ENCODE results near the gene CCDC50. TPM values are rescaled to one million over a fixed set of nuclear protein-coding genes. Genes with fewer than 3 reads are reported as not detected.

Gene CCDC50
- total RNA-seq, 4 donors from 2014 or later: 93.3 to 182 (median 125) TPM

DNA sequence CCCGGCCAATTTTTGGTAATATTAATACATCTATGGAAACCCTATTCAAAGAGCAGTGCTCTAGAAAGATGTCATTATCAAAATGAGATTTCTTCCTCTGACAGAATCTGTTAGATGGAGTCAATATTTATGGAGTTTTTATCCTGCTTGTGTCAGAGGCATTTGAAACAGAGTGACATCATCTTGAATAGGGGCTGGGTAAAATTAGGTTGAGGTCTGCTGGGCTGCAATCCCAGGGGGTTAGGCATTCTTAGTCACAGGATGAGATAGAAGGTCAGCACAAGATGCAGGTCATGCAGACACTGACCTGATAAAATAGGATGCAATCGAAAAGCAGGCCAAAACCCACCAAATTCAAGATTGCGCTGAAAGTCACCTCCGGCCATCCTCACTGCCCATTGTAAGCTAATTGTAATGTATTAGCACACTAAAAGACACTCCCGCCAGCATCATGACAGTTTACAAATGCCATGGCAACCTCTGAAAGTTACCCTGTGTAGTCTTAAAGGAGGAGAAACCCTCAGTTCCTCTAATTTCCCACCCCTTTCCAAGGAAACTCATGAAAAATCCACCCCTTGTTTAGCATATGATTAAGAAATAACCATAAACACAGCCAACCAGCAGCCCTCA lies 27.3 kb upstream of the CCDC50 start:
- TF ChIP-seq CTCF (IDR thresholded peaks at IDR 0.05): no peak

DNA sequence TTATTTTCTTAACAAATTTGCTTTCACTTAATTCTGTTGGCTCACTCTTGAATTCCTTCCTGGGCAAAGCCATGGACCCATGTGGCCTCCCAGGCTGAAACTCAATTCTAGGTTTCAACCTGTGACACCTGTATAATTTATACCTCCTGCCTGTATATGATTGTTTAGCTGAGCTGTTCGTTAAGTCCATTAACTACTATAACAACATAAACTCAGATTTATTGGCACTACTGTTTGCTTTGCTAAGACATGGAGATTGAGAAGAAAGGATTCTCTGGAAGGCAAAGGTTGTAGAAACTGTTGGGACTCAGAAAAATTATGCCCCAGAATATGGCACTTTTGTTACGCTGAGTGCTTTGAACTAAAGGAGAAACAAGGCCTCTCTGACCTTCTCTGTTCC lies 26.7 kb upstream of the CCDC50 start:
- TF ChIP-seq CTCF (IDR thresholded peaks at IDR 0.05): no peak
- ATAC-seq (ENCODE audit: low FRiP score): no peak
- DNase-seq (ENCODE audit: low spot score): no peak

More for the DNA sequence above, 27.3 kb upstream of the CCDC50 start:
- no peak for ATAC-seq (ENCODE audit: low FRiP score)
- DNase-seq (ENCODE audit: low spot score): no peak

GRCh38 chr3:191303596-191303995 lies 25.6 kb upstream of the CCDC50 start:
- no peak for TF ChIP-seq CTCF (IDR thresholded peaks at IDR 0.05)
- no peak for ATAC-seq (ENCODE audit: low FRiP score)
- DNase-seq (ENCODE audit: low spot score): no peak

DNA sequence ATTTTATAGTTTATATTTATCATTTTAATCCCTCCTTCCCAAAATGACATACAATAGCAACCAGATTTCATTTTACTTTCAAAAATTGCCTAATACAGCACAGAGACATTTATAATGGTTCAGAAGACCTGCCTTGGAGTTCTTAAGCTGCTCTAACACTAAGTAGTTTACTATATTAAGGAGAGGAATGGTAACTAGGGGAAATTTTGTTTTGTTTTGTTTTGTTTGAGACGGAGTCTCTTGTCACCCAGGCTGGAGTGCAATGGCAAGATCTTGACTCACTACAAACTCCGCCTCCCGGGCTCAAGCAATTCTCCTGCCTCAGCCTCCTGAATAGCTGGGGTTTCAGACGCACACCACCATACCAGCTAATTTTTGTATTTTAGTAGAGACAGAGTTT lies 22.8 kb upstream of the CCDC50 start:
- ATAC-seq (ENCODE audit: low FRiP score) (no peak), DNase-seq (ENCODE audit: low spot score) (no peak)
- no peak for TF ChIP-seq CTCF (IDR thresholded peaks at IDR 0.05)

- DNase-seq (ENCODE audit: low spot score): no peak
- TF ChIP-seq CTCF (IDR thresholded peaks at IDR 0.05): no peak
- ATAC-seq (ENCODE audit: low FRiP score): no peak
These were observed 21.9 kb upstream of the CCDC50 start for GRCh38 chr3:191307341-191307740.

DNA sequence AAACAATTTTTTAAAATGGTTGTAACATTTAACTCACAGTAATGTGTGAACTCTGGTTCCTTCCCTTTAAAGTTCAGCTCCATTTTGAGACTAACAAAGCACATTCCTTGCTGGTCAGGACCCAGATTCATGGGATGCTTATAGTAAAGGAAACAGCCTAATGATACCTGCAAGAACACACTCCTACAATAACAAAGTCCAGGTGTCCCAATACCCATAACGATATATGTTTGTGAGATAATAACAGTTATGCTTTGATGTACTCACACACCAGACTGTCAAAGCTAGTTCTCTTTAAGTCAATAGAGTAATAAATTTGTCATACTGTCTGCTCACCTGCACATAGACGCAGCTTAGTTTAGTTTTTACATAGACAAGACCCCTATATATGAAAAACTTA lies 15.9 kb upstream of the CCDC50 start:
- DNase-seq (ENCODE audit: low spot score) (no peak), ATAC-seq (ENCODE audit: low FRiP score) (no peak)
- no peak for TF ChIP-seq CTCF (IDR thresholded peaks at IDR 0.05)

GRCh38 chr3:191314109-191314728 lies 15.0 kb upstream of the CCDC50 start:
- peak; percentile 19 for ATAC-seq (ENCODE audit: low FRiP score)
- no peak for DNase-seq (ENCODE audit: low spot score)
- TF ChIP-seq CTCF (IDR thresholded peaks at IDR 0.05): no peak
